Keratinocyte (primary cell): Measurements from ENCODE around the gene MYPN. TPM values are rescaled to one million over a fixed set of nuclear protein-coding genes. Genes with fewer than 3 reads are reported as not detected.
"Not testable (repeated sequence)": the region's sequence is repeated elsewhere in the genome, so short reads cannot be mapped to it uniquely, and the experiment has no call there.

Source experiments
- DNase-seq: peaks from one replicate; pipeline ENCODE4 v3.0.0-alpha.2; 2011; ENCODE audit warnings: low read depth, missing footprints, low spot score
- FAIRE-seq: peaks from 2 replicates; lab custom pipeline; 2011; peaks lifted over from hg19 to GRCh38; lab: Jason Lieb, UNC
- H2AFZ ChIP-seq: 2 replicates; pipeline ENCODE4 v1.6.0; 2012; ENCODE audit warnings: low read length, control low read depth, inconsistent platforms; ENCODE audit not compliant: control insufficient read depth
- H3K27ac ChIP-seq: 2 replicates; pipeline ENCODE4 v1.5.1; 2011; ENCODE audit warnings: low read length; ENCODE audit not compliant: control insufficient read depth, insufficient read depth
- H3K27me3 ChIP-seq: 3 replicates; pipeline ENCODE4 v1.6.0; 2011; ENCODE audit warnings: low read length; ENCODE audit not compliant: control insufficient read depth, insufficient read depth; ENCODE audit errors: extremely low read depth
- H3K36me3 ChIP-seq, 2 experiments: 2 replicates in 1 of 2; 3 replicates in 1 of 2; pipeline ENCODE4 v1.5.1; 2011; ENCODE audit warnings: low read length in 2 of 2, mild to moderate bottlenecking in 1 of 2; ENCODE audit not compliant: control insufficient read depth in 2 of 2, insufficient read depth in 2 of 2; ENCODE audit errors: extremely low read depth in 1 of 2
- H3K4me1 ChIP-seq: 3 replicates; pipeline ENCODE4 v1.5.1; 2011; ENCODE audit warnings: low read length; ENCODE audit not compliant: control insufficient read depth, insufficient read depth; ENCODE audit errors: extremely low read depth
- H3K4me2 ChIP-seq: 3 replicates; pipeline ENCODE4 v1.6.0; 2011; ENCODE audit warnings: low read depth, low read length; ENCODE audit not compliant: control insufficient read depth, insufficient read depth; ENCODE audit errors: extremely low read depth
- H3K4me3 ChIP-seq, 3 experiments: fragments of 200-600 bp in 1 of 3; sonication (generic) in 1 of 3; 2 replicates in 2 of 3; 3 replicates in 1 of 3; pipeline ENCODE4 v1.5.1; 2011 to 2016; ENCODE audit warnings: low read length in 3 of 3, mild to moderate bottlenecking in 3 of 3, control low read depth in 2 of 3, inconsistent platforms in 1 of 3, low read depth in 1 of 3, mixed read lengths in 1 of 3, mixed run types in 1 of 3, moderate library complexity in 1 of 3; ENCODE audit not compliant: control insufficient read depth in 2 of 3, insufficient read depth in 2 of 3; ENCODE audit errors: extremely low read depth in 1 of 3
- H3K79me2 ChIP-seq: 2 replicates; pipeline ENCODE4 v1.6.0; 2012; ENCODE audit warnings: low read length; ENCODE audit not compliant: control insufficient read depth, insufficient read depth
- H3K9ac ChIP-seq: 3 replicates; pipeline ENCODE4 v1.6.0; 2011; ENCODE audit warnings: low read length; ENCODE audit not compliant: control insufficient read depth, insufficient read depth; ENCODE audit errors: extremely low read depth
- H3K9me1 ChIP-seq: 3 replicates; pipeline ENCODE4 v1.6.0; 2011; ENCODE audit warnings: low read length; ENCODE audit not compliant: control insufficient read depth, insufficient read depth; ENCODE audit errors: extremely low read depth
- H3K9me3 ChIP-seq: 2 replicates; pipeline ENCODE4 v1.5.1; 2012; ENCODE audit warnings: low read depth, low read length; ENCODE audit not compliant: control insufficient read depth
- H4K20me1 ChIP-seq: 3 replicates; pipeline ENCODE4 v1.6.0; 2011; ENCODE audit warnings: low read length; ENCODE audit not compliant: control insufficient read depth, insufficient read depth; ENCODE audit errors: extremely low read depth
- EZH2 ChIP-seq: IDR thresholded peaks from one replicate; pipeline ENCODE4 v1.6.1; 2012; ENCODE audit warnings: inconsistent platforms, mild to moderate bottlenecking, low read length, moderate library complexity
- dilution Hi-C: fragments of 300-500 bp; cut with MboI; formaldehyde crosslinking; loops from one replicate; pipeline ENCODE4 v1.7.0; 2020; ENCODE audit warnings: low sequenced_read_pairs; ENCODE audit not compliant: extremely low pct_ligation_motif_present
- polyA plus RNA-seq, 5 experiments: library from polyadenylated mRNA; depleted of rRNA in 3 of 5; stranded (reverse) in 3 of 5; stranded (forward) in 1 of 5; unstranded in 1 of 5; fragments of >200 nt; gene quantifications; 1 replicate in 1 of 5; 2 replicates in 3 of 5; 3 replicates in 1 of 5; pipeline versions ENCODE4 v1.2.1 to v1.2.3, GENCODE V29; 2011 to 2012; ENCODE audit warnings: missing spikeins in 2 of 5, low read depth in 1 of 5, low replicate concordance in 1 of 5
- TF ChIP-seq, protein P1 (sequence below), 3 experiments: IDR thresholded peaks in 1 of 3; conservative IDR thresholded peaks in 1 of 3; optimal IDR thresholded peaks in 1 of 3; 2 replicates in 2 of 3; 3 replicates in 1 of 3; pipeline versions ENCODE3 to v1.5.1; 2011; ENCODE audit warnings: low read length in 3 of 3, mild to moderate bottlenecking in 3 of 3, moderate library complexity in 2 of 3, control low read depth in 1 of 3, inconsistent platforms in 1 of 3; ENCODE audit not compliant: insufficient read depth in 2 of 3; ENCODE audit errors: extremely low read depth in 1 of 3

The MYPN gene
- polyA plus RNA-seq, 1 donor (not counting 4 experiments of a cell fraction or from before 2014, with no cell fraction given), result 0.42 TPM

DNA sequence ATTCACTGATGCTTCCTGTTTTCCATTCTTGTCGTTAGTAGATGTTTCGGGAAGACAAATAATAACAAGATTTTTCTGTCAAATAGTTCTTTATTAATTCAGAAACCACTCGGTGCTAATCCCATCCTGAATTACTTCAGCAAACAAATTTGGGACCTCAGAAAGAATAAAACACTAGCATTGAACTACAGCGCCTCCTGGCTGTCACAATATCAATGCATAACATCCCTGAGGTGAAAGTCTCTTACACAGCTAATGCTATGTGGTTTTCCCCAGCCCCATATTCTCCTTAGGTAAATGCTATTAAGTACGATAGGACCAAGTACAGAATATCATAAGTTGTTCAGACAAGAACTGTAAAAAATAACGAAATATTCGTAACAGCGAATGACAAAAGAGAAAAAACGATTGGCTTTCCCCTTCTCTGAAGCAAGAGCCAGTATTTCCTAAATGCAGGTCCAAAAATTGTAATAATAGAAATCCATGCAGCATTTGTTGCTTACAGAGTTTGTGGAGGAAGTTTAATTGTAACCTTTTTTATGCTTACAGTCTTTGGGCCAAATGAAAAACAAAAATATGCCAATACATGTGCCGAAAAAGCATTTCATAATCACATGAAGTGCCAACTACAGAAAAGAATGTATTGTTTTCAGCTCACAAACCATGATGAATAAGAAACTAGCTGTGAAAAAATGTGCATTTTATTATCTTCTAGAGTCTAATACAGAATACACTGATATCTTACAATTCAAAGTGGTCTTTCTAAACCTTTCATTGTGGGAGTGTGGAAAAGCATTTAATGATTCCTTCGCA lies 47.3 kb downstream of the MYPN start:
- DNase-seq, result peak; percentile 23
- peak; percentile 65 for FAIRE-seq

DNA sequence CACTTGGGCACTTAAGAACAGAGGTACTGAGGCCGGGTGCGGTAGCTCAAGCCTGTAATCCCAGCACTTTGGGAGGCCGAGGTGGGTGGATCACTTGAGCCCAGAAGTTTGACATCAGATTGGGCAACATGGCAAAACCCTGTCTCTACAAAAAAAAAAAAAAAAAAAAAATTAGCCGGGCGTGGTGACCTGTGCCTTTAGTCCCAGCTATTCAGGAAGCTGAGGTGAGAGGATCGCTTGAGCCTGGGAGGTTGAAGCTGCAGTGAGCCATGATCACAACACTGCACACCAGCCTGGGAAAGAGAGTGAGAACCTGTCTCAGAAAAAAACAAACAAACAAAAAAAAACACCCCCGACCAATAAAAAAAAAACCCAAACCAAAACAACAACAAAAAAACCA lies 48.2 kb downstream of the MYPN start:
- FAIRE-seq, H3K9me1 ChIP-seq, H3K36me3 ChIP-seq, dilution Hi-C loops, H3K9ac ChIP-seq, H3K4me2 ChIP-seq, H4K20me1 ChIP-seq, H2AFZ ChIP-seq, DNase-seq, H3K79me2 ChIP-seq, H3K27me3 ChIP-seq, H3K4me3 ChIP-seq, H3K27ac ChIP-seq, H3K9me3 ChIP-seq: not testable (repeated sequence)
- H3K4me1 ChIP-seq, result peaks cover 13% of the 10 kb centered on the region

More for the DNA sequence above, 47.3 kb downstream of the MYPN start:
- no peak overlapping the region for H2AFZ ChIP-seq
- no peaks in the 10 kb centered on the region for H3K79me2 ChIP-seq
- H3K4me3 ChIP-seq, result no peak overlapping the region
- no peaks in the 10 kb centered on the region for H3K9me1 ChIP-seq
- no peaks in the 10 kb centered on the region for H4K20me1 ChIP-seq
- dilution Hi-C loops, result no loop called here
- no peak overlapping the region for H3K9ac ChIP-seq
- no peak overlapping the region for H3K4me2 ChIP-seq
- H3K4me1 ChIP-seq, result peaks cover 13% of the 10 kb centered on the region
- no peaks in the 10 kb centered on the region for H3K27me3 ChIP-seq
- no peaks in the 10 kb centered on the region for H3K36me3 ChIP-seq
- no peaks in the 10 kb centered on the region for H3K9me3 ChIP-seq
- H3K27ac ChIP-seq, result no peak overlapping the region
- no peak for TF ChIP-seq EZH2
- TF ChIP-seq, protein P1, sequence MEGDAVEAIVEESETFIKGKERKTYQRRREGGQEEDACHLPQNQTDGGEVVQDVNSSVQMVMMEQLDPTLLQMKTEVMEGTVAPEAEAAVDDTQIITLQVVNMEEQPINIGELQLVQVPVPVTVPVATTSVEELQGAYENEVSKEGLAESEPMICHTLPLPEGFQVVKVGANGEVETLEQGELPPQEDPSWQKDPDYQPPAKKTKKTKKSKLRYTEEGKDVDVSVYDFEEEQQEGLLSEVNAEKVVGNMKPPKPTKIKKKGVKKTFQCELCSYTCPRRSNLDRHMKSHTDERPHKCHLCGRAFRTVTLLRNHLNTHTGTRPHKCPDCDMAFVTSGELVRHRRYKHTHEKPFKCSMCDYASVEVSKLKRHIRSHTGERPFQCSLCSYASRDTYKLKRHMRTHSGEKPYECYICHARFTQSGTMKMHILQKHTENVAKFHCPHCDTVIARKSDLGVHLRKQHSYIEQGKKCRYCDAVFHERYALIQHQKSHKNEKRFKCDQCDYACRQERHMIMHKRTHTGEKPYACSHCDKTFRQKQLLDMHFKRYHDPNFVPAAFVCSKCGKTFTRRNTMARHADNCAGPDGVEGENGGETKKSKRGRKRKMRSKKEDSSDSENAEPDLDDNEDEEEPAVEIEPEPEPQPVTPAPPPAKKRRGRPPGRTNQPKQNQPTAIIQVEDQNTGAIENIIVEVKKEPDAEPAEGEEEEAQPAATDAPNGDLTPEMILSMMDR (optimal IDR thresholded peaks at IDR 0.05 in 1 of 3, IDR thresholded peaks at IDR 0.05 in 1 of 3, conservative IDR thresholded peaks at IDR 0.05 in 1 of 3; ENCODE audit: extremely low read depth in 1 of 3, insufficient read depth in 2 of 3, low read length in 3 of 3), result peak; percentile 62 to 68 (median 68)
